ENCODE measurements around the gene FXYD7. TPM values are rescaled to one million over a fixed set of nuclear protein-coding genes. Genes with fewer than 3 reads are reported as not detected.

Gene FXYD7
- total RNA-seq, 1 experiment from 2014 or later = not detected

DNA sequence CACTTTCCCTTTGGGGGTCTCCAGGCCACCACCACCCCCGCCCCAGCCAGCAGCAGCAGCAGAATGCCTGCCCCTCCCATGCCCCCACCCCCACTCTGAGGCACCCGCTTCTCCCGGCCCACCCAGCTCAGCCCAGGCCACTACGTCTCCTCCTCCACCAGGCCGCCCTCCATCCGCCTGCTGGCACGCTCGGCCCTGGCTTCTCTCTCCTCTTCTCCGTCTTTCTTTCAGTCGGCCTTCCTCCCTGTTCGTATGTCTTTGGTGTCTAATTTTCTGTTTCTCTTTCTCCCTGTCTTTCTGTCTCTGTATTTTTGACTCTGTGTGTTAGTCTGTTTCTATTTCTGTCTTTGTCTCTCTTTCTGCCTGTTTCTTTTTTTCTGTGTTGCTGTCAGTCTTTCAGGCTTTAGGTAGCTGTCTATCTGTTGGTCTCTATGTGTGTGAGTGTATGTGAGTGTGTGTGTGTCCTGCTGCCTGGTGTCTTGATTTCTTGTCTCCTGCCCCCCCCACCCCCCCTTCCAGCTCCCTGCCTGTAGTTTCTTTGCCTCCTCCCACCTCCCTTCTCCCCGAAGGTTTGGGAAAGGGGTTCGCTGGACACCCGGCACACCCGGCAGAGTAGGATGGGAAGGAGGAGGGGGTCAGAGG, 8.3 kb upstream of the FXYD7 start, which contains the start of gene LGI4:
Gene LGI4 (minus strand): TSS at position 459 of the 642 bp plus-strand sequence. CDS start 379 bp downstream, at position 80.
- H3K27me3 ChIP-seq = no peaks in the 10 kb centered on the region
- H3K9me3 ChIP-seq = no peaks in the 10 kb centered on the region
- no peak for DNase-seq
- no peak within 1 kb of the TSS for H3K4me3 ChIP-seq
- H3K36me3 ChIP-seq = no peaks in the 10 kb centered on the region

- H3K4me3 ChIP-seq = no peak overlapping the region
- H3K27me3 ChIP-seq = no peaks in the 10 kb centered on the region
- no peaks in the 10 kb centered on the region for H3K9me3 ChIP-seq
- no peaks in the 10 kb centered on the region for H3K36me3 ChIP-seq
- peak; percentile 55 for DNase-seq
Observed at GRCh38 chr19:35135389-35135909, 7.6 kb upstream of the FXYD7 start.

DNA sequence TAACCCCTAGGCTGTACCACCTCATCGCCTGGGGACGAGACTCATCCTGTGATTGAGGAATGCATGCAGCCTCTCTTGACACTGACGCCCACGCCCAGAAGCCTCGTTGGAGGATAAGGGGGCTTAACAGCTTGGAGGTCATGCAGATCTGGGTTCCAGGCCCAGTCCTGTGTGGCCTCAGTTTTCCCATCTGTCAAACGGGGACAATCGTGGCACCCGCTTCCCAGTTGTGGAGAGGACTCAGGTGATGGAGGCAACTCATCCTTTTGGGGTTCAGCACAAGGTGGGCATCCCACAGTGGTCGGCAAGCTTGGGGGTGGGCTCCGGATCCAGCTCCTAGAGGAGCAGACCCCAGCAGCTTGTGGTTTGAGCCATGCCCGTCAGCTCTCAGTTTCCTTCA, 6.8 kb upstream of the FXYD7 start:
- no peak overlapping the region for H3K4me3 ChIP-seq
- no peaks in the 10 kb centered on the region for H3K36me3 ChIP-seq
- no peaks in the 10 kb centered on the region for H3K9me3 ChIP-seq
- no peak for DNase-seq
- H3K27me3 ChIP-seq = no peaks in the 10 kb centered on the region

DNA sequence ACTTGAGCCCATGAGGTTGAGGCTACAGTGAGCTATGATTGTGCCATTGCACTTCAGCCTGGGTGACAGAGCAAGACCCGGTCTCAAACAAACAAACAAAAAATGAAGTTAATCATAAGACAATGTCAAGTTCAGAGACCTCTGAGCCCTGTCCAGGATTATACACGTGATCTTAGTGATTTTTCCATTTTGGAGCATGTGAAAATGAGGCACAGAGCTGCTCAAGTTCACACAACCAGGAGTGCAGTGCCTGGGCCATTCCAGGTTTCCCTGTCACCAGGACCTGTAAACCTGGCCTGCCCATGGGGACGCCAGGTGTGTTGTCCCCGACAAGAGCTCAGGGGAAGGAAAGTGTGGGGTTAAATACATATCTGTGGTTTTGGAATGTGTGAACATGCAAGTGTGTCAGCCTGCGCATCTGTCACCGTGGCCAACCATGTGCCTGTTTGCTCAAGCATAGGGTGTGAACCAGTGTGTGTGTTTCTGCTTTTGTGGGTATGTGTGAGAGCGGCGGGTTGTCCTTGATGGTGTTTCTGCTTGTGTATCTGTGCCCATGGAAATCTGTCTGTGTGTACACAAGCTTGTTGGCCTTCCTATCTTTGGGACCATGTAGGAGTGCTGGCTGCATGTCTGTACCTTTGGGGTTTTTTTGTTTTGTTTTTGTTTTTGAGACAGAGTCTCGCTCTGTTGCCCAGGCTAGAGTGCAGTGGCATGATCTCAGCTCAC, 5.9 kb upstream of the FXYD7 start:
- H3K27me3 ChIP-seq = no peaks in the 10 kb centered on the region
- H3K4me3 ChIP-seq = no peak overlapping the region
- no peaks in the 10 kb centered on the region for H3K9me3 ChIP-seq
- DNase-seq = no peak
- H3K36me3 ChIP-seq = no peaks in the 10 kb centered on the region

GRCh38 chr19:35138305-35138892, 4.7 kb upstream of the FXYD7 start, which contains the start of gene FXYD1:
Gene FXYD1 (plus strand): TSS chr19:35138824. CDS start chr19:35140080, 1,256 bp downstream.
- no peak for DNase-seq
- H3K4me3 ChIP-seq = no peak within 1 kb of the TSS
- H3K9me3 ChIP-seq = no peaks in the 10 kb centered on the region
- H3K36me3 ChIP-seq = no peaks in the 10 kb centered on the region
- H3K27me3 ChIP-seq = no peaks in the 10 kb centered on the region

GRCh38 chr19:35140207-35140961, 2.7 kb upstream of the FXYD7 start:
- Histone ChIP-seq H3K9me3 (no peaks in the 10 kb centered on the region), H3K36me3 (no peaks in the 10 kb centered on the region), H3K4me3 (no peak overlapping the region), H3K27me3 (no peaks in the 10 kb centered on the region)
- no peak for DNase-seq

- no peak overlapping the region for H3K4me3 ChIP-seq
- peak; percentile 83 for DNase-seq
- H3K9me3 ChIP-seq = no peaks in the 10 kb centered on the region
- H3K27me3 ChIP-seq = no peaks in the 10 kb centered on the region
- no peaks in the 10 kb centered on the region for H3K36me3 ChIP-seq
Observed at GRCh38 chr19:35140962-35141836, 1.9 kb upstream of the FXYD7 start.

DNA sequence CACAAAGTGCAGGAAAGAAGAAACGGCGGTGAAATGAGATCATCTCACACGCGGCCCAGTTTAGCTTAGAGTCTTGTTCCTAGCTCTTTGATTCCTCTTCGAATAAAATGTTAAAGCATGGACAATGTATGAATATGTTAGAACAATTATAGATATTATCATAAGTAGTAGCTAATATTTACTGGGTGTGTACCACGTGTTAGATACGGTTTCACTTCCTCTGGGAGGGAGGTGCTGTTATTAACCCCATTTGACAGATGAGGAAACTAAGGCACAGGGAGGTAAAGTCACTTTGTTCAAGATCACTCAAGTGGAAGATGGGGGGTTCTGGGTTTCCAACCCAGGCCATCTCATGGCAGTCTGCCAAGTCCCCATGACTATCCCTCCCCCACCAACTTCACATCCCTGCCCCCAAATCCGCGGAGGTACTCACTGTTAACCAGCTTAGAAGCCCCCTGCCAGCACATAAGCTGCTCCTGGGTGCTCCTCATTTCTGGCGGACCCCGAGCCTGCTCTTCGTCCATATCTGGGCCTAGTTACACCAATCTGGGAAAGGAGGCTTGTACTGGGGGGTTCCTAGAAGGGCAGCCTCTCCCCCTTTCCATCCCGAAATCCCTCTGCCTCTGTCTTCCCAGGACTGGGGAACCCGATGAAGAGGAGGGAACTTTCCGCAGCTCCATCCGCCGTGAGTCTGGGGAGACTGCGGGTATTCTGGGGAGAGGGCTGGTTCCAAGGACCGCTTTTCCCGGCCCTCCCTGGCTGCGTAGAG, 1.0 kb upstream of the FXYD7 start:
- no peaks in the 10 kb centered on the region for H3K27me3 ChIP-seq
- H3K4me3 ChIP-seq = no peak overlapping the region
- H3K36me3 ChIP-seq = no peaks in the 10 kb centered on the region
- H3K9me3 ChIP-seq = no peaks in the 10 kb centered on the region
- no peak for DNase-seq

DNA sequence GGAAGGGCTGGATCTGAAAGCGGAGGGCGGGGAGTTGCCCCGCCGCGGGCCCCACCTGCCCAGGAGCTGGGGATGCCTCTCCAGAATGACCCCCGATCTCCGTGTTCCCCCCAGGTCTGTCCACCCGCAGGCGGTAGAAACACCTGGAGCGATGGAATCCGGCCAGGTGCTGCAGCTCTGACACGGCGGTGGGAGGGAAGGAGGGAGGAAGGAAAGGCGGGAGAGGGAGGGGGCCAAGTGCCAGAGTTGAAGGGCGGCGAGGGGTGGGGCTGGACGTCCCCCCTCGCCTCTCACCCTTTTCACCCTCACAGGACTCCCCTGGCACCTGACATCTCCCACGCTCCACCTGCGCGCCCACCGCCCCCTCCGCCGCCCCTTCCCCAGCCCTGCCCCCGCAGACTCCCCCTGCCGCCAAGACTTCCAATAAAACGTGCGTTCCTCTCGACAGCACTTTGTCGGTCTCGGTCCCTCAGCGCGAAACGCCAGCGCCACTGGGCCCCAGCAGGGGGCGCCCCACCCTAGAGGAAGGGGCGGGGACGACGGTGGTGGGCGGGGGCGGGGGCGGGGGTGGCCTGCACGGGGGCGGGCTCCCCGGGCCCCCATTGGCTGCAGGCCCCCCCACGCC, 337 bp upstream of the FXYD7 start:
- no peaks in the 10 kb centered on the region for H3K36me3 ChIP-seq
- no peaks in the 10 kb centered on the region for H3K27me3 ChIP-seq
- no peaks in the 10 kb centered on the region for H3K9me3 ChIP-seq
- no peak overlapping the region for H3K4me3 ChIP-seq
- no peak for DNase-seq

GRCh38 chr19:35143818-35144217, 763 bp downstream of the FXYD7 start:
- H3K36me3 ChIP-seq = no peaks in the 10 kb centered on the region
- no peaks in the 10 kb centered on the region for H3K9me3 ChIP-seq
- H3K27me3 ChIP-seq = no peaks in the 10 kb centered on the region
- H3K4me3 ChIP-seq = no peak overlapping the region
- DNase-seq = no peak

GRCh38 chr19:35144259-35144599, 1.2 kb downstream of the FXYD7 start:
- Histone ChIP-seq H3K27me3 (no peaks in the 10 kb centered on the region), H3K36me3 (no peaks in the 10 kb centered on the region), H3K4me3 (no peak overlapping the region), H3K9me3 (no peaks in the 10 kb centered on the region)
- DNase-seq = no peak

GRCh38 chr19:35144600-35145436, 1.8 kb downstream of the FXYD7 start:
- Histone ChIP-seq H3K27me3 (no peaks in the 10 kb centered on the region), H3K4me3 (no peak overlapping the region), H3K36me3 (no peaks in the 10 kb centered on the region), H3K9me3 (no peaks in the 10 kb centered on the region)
- DNase-seq = no peak

DNA sequence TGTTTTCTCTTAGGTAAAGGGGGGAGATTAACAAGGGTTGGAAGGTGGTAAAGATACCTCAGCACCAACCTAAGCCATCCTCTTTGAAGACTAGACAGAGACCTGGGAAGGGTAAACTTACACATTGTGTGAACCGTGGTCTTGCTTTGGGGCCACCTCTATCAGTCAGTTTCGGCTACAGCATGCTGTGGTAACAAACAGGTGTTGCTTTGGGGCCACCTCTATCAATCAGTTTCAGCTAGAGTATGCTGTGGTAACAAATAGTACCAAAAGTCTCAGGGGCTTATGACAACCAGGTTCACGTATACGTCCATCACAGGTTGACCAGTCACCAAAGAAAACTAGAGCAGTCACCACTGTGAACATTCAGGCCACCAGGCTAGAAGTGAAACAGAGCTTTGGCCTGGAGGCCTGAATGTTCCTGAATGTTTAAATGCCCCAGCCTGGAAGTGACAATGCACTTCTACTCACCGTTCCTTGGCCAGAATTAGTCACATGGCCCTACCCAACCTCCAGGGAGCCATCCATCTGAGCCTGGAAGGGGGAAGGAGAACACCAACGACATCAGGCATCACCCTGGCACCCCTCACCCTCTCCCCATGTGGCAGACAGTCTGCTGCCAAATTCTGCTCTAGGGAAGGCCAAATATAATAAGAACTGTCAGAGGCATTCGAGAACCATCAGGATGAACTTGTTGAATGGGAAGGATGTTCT, 3.8 kb downstream of the FXYD7 start:
- peak; percentile 44 for DNase-seq
- H3K36me3 ChIP-seq = no peaks in the 10 kb centered on the region
- H3K27me3 ChIP-seq = no peaks in the 10 kb centered on the region
- no peaks in the 10 kb centered on the region for H3K9me3 ChIP-seq
- H3K4me3 ChIP-seq = no peak overlapping the region

- Histone ChIP-seq H3K27me3 (no peaks in the 10 kb centered on the region), H3K4me3 (no peak overlapping the region), H3K9me3 (no peaks in the 10 kb centered on the region), H3K36me3 (no peaks in the 10 kb centered on the region)
- no peak for DNase-seq
Observed at GRCh38 chr19:35149463-35149862, 6.4 kb downstream of the FXYD7 start.
